ENCODE data around the gene PCBP4. TPM values are rescaled to one million over a fixed set of nuclear protein-coding genes. Genes with fewer than 3 reads are reported as not detected.

The PCBP4 gene
- total RNA-seq, 1 donor from 2014 or later, result 47.5 TPM

GRCh38 chr3:51962854-51963530 lies 4.3 kb downstream of the PCBP4 start:
- peaks cover 3% of the 10 kb centered on the region for H3K36me3 Mint-ChIP-seq (ENCODE audit: unreplicated experiment)
- TF ChIP-seq CTCF (IDR thresholded peaks at IDR 0.05), result no peak
- H3K27me3 Mint-ChIP-seq (ENCODE audit: unreplicated experiment), result no peaks in the 10 kb centered on the region
- peaks cover 19% of the 10 kb centered on the region for H3K4me1 Mint-ChIP-seq (ENCODE audit: unreplicated experiment)
- H3K4me3 Mint-ChIP-seq (ENCODE audit: unreplicated experiment), result no peak overlapping the region
- DNase-seq (ENCODE audit: extremely low spot score, unreplicated experiment), result no peak
- H3K27ac Mint-ChIP-seq (ENCODE audit: unreplicated experiment), result no peak overlapping the region
- H3K9me3 Mint-ChIP-seq (ENCODE audit: unreplicated experiment), result no peaks in the 10 kb centered on the region

GRCh38 chr3:51961602-51962569 lies 5.4 kb downstream of the PCBP4 start:
- no peaks in the 10 kb centered on the region for H3K9me3 Mint-ChIP-seq (ENCODE audit: unreplicated experiment)
- H3K27ac Mint-ChIP-seq (ENCODE audit: unreplicated experiment), result no peak overlapping the region
- TF ChIP-seq CTCF (IDR thresholded peaks at IDR 0.05), result no peak
- no peak overlapping the region for H3K4me3 Mint-ChIP-seq (ENCODE audit: unreplicated experiment)
- H3K4me1 Mint-ChIP-seq (ENCODE audit: unreplicated experiment), result peaks cover 17% of the 10 kb centered on the region
- peaks cover 3% of the 10 kb centered on the region for H3K36me3 Mint-ChIP-seq (ENCODE audit: unreplicated experiment)
- DNase-seq (ENCODE audit: extremely low spot score, unreplicated experiment), result no peak
- no peaks in the 10 kb centered on the region for H3K27me3 Mint-ChIP-seq (ENCODE audit: unreplicated experiment)

- peaks cover 3% of the 10 kb centered on the region for H3K36me3 Mint-ChIP-seq (ENCODE audit: unreplicated experiment)
- no peaks in the 10 kb centered on the region for H3K27me3 Mint-ChIP-seq (ENCODE audit: unreplicated experiment)
- DNase-seq (ENCODE audit: extremely low spot score, unreplicated experiment), result no peak
- TF ChIP-seq CTCF (IDR thresholded peaks at IDR 0.05), result no peak
- H3K27ac Mint-ChIP-seq (ENCODE audit: unreplicated experiment), result no peak overlapping the region
- peaks cover 13% of the 10 kb centered on the region for H3K4me1 Mint-ChIP-seq (ENCODE audit: unreplicated experiment)
- no peaks in the 10 kb centered on the region for H3K9me3 Mint-ChIP-seq (ENCODE audit: unreplicated experiment)
- H3K4me3 Mint-ChIP-seq (ENCODE audit: unreplicated experiment), result no peak overlapping the region
Measured at GRCh38 chr3:51961011-51961410, 6.2 kb downstream of the PCBP4 start.

GRCh38 chr3:51960386-51960785 lies 6.9 kb downstream of the PCBP4 start:
- TF ChIP-seq CTCF (IDR thresholded peaks at IDR 0.05), result no peak
- Mint-ChIP-seq H3K27me3 (ENCODE audit: unreplicated experiment) (no peaks in the 10 kb centered on the region), H3K4me1 (ENCODE audit: unreplicated experiment) (peaks cover 7% of the 10 kb centered on the region), H3K27ac (ENCODE audit: unreplicated experiment) (no peak overlapping the region), H3K4me3 (ENCODE audit: unreplicated experiment) (no peak overlapping the region), H3K9me3 (ENCODE audit: unreplicated experiment) (no peaks in the 10 kb centered on the region), H3K36me3 (ENCODE audit: unreplicated experiment) (peaks cover 3% of the 10 kb centered on the region)
- DNase-seq (ENCODE audit: extremely low spot score, unreplicated experiment), result no peak

- Mint-ChIP-seq H3K4me3 (ENCODE audit: unreplicated experiment) (no peak overlapping the region), H3K27me3 (ENCODE audit: unreplicated experiment) (no peaks in the 10 kb centered on the region), H3K36me3 (ENCODE audit: unreplicated experiment) (peaks cover 3% of the 10 kb centered on the region)
Measured at GRCh38 chr3:51959651-51960050, 7.6 kb downstream of the PCBP4 start.

More at GRCh38 chr3:51959651-51960050, 7.6 kb downstream of the PCBP4 start:
- Mint-ChIP-seq H3K9me3 (ENCODE audit: unreplicated experiment) (no peaks in the 10 kb centered on the region), H3K27ac (ENCODE audit: unreplicated experiment) (no peak overlapping the region), H3K4me1 (ENCODE audit: unreplicated experiment) (no peaks in the 10 kb centered on the region)
- no peak for DNase-seq (ENCODE audit: extremely low spot score, unreplicated experiment)
- TF ChIP-seq CTCF (IDR thresholded peaks at IDR 0.05), result no peak
